IMR-90 (cell line): Measurements from ENCODE around the gene DNAI2. TPM values are rescaled to one million over a fixed set of nuclear protein-coding genes. Genes with fewer than 3 reads are reported as not detected.

ENCODE experiments used
- ATAC-seq: fragments of 200-7000 bp; cut with Tn5 transposase; 2 replicates; pipeline ENCODE4 v1.9.1; 2020; ENCODE audit warnings: low read depth, mild to moderate bottlenecking, moderate library complexity
- BruUV-seq: library from RNA; stranded (reverse); fragments of 400-500 nt; replicated peaks from 2 replicates; lab custom pipeline; 2021; lab: Mats Ljungman, UMichigan
- CTCF ChIA-PET: fragments of 300-600 bp; formaldehyde crosslinking; extraction: SDS; loops from one replicate; lab custom pipeline; 2021; ENCODE audit warnings: antibody characterized with exemption; lab: Yijun Ruan, JAX
- POLR2A ChIA-PET: fragments of 300-600 bp; sonication (Branson Sonifier 250); formaldehyde crosslinking; loops from one replicate; lab custom pipeline; 2022; ENCODE audit warnings: antibody characterized with exemption; ENCODE audit not compliant: unreplicated experiment; lab: Charles Lee
- DNase-seq: peaks from one replicate; pipeline ENCODE4 v3.0.0; 2013
- H2AFZ ChIP-seq: replicated peaks from 2 replicates; pipeline ENCODE3; 2013; ENCODE audit warnings: low read length, mild to moderate bottlenecking; ENCODE audit not compliant: poor library complexity
- H2AK5ac ChIP-seq: 2 replicates; pipeline ENCODE4 v1.6.1; 2013; ENCODE audit warnings: low read depth, low read length, inconsistent platforms
- H2AK9ac ChIP-seq: replicated peaks from 2 replicates; pipeline ENCODE3; 2013; ENCODE audit warnings: mild to moderate bottlenecking, low read depth, low read length, moderate library complexity; ENCODE audit not compliant: poor library complexity
- H2BK120ac ChIP-seq: 2 replicates; pipeline ENCODE4 v1.6.1; 2013; ENCODE audit warnings: low read depth, low read length, inconsistent platforms
- H2BK15ac ChIP-seq: 3 replicates; pipeline ENCODE4 v1.6.1; 2013; ENCODE audit warnings: low read depth, low read length, inconsistent platforms
- H2BK20ac ChIP-seq: 2 replicates; pipeline ENCODE4 v1.6.1; 2013; ENCODE audit warnings: low read depth, mild to moderate bottlenecking, inconsistent platforms, low read length, moderate library complexity
- H2BK5ac ChIP-seq: 2 replicates; pipeline ENCODE4 v1.6.1; 2013; ENCODE audit warnings: mild to moderate bottlenecking, low read depth, low read length, inconsistent platforms; ENCODE audit not compliant: poor library complexity, severe bottlenecking
- H3K14ac ChIP-seq: replicated peaks from 2 replicates; pipeline ENCODE4 v1.6.1; 2013; ENCODE audit warnings: low read depth, low read length, inconsistent platforms
- H3K18ac ChIP-seq: 2 replicates; pipeline ENCODE4 v1.6.1; 2013; ENCODE audit warnings: low read depth, low read length, control low read depth
- H3K23ac ChIP-seq: 2 replicates; pipeline ENCODE4 v1.6.1; 2013; ENCODE audit warnings: low read depth, low read length, inconsistent platforms
- H3K27ac ChIP-seq: 2 replicates; pipeline ENCODE4 v1.5.1; 2013; ENCODE audit warnings: mild to moderate bottlenecking, control low read depth, low read length; ENCODE audit not compliant: insufficient read depth
- H3K27me3 ChIP-seq: 2 replicates; pipeline ENCODE4 v1.6.1; 2013; ENCODE audit warnings: low read length; ENCODE audit not compliant: control insufficient read depth, insufficient read depth
- H3K36me3 ChIP-seq: 2 replicates; pipeline ENCODE4 v1.6.1; 2013; ENCODE audit warnings: low read length, mixed read lengths; ENCODE audit not compliant: control insufficient read depth, insufficient read depth
- H3K4ac ChIP-seq: 2 replicates; pipeline ENCODE4 v1.6.1; 2013; ENCODE audit warnings: low read depth, low read length, inconsistent platforms
- H3K4me1 ChIP-seq: 2 replicates; pipeline ENCODE4 v1.6.1; 2013; ENCODE audit warnings: low read length, mixed read lengths; ENCODE audit not compliant: control insufficient read depth, insufficient read depth
- H3K4me2 ChIP-seq: 2 replicates; pipeline ENCODE4 v1.6.1; 2013; ENCODE audit warnings: low read depth, mild to moderate bottlenecking, control low read depth, low read length, moderate library complexity
- H3K4me3 ChIP-seq: 2 replicates; pipeline ENCODE4 v1.5.1; 2013; ENCODE audit warnings: low read depth, mild to moderate bottlenecking, control low read depth, low read length, moderate library complexity; ENCODE audit not compliant: insufficient read depth
- H3K56ac ChIP-seq: 2 replicates; pipeline ENCODE4 v1.6.1; 2013; ENCODE audit warnings: low read length, inconsistent platforms; ENCODE audit not compliant: insufficient read depth; ENCODE audit errors: extremely low read depth
- H3K79me1 ChIP-seq, 2 experiments: 2 replicates each; pipeline ENCODE4 v1.6.1; 2013; ENCODE audit warnings: low read length in 2 of 2, inconsistent platforms in 1 of 2, low read depth in 1 of 2
- H3K9ac ChIP-seq: 2 replicates; pipeline ENCODE4 v1.6.1; 2013; ENCODE audit warnings: low read depth, low read length, control low read depth
- H3K9me1 ChIP-seq: 2 replicates; pipeline ENCODE4 v1.6.1; 2013; ENCODE audit warnings: low read length, inconsistent platforms; ENCODE audit not compliant: insufficient read depth
- H3K9me3 ChIP-seq: 2 replicates; pipeline ENCODE4 v1.6.1; 2013; ENCODE audit warnings: low read length; ENCODE audit not compliant: control insufficient read depth, insufficient read depth
- H4K20me1 ChIP-seq: 2 replicates; pipeline ENCODE4 v1.6.1; 2013; ENCODE audit warnings: low read length, inconsistent platforms; ENCODE audit not compliant: insufficient read depth
- H4K5ac ChIP-seq: 2 replicates; pipeline ENCODE4 v1.6.1; 2013; ENCODE audit warnings: mild to moderate bottlenecking, low read depth, low read length, control low read depth
- H4K8ac ChIP-seq, 2 experiments: 2 replicates each; pipeline ENCODE4 v1.6.1; 2013; ENCODE audit warnings: low read depth in 2 of 2, low read length in 2 of 2, control low read depth in 1 of 2, inconsistent platforms in 1 of 2
- H4K91ac ChIP-seq: 2 replicates; pipeline ENCODE4 v1.6.1; 2013; ENCODE audit warnings: low read depth, low read length, inconsistent platforms; ENCODE audit not compliant: insufficient read depth
- CHD1 ChIP-seq: IDR thresholded peaks from 2 replicates; pipeline ENCODE4 v1.6.1; 2012; ENCODE audit warnings: low read depth, low read length, improper control_type of control experiment
- CTCF ChIP-seq: conservative IDR thresholded peaks from 2 replicates; pipeline ENCODE4 v1.5.1; 2012; ENCODE audit warnings: mild to moderate bottlenecking, low read depth, low read length, improper control_type of control experiment
- WGBS, 2 experiments: methylation state at CpG; one replicate each; pipeline versions ENCODE4 v1.1.5 to v1.1.7; 2013; ENCODE audit warnings: missing lambda C conversion rate in 2 of 2; ENCODE audit not compliant: insufficient read length in 1 of 2; ENCODE audit errors: extremely low coverage in 2 of 2; 5-methylcytosine and 5-hydroxymethylcytosine counted together
- dilution Hi-C: fragments of 300-500 bp; cut with HindIII; formaldehyde crosslinking; loops from one replicate; pipeline ENCODE4 v1.14.3; 2018; ENCODE audit warnings: low sequenced_read_pairs; ENCODE audit not compliant: unreplicated experiment
- in situ Hi-C: fragments of 300-500 bp; cut with MboI; formaldehyde crosslinking; loops from 3 replicates; pipeline ENCODE4 v1.14.3; 2019; ENCODE audit warnings: low sequenced_read_pairs, inconsistent platforms, mixed read lengths
- intact Hi-C: fragments of 100-400 bp; cut with micrococcal nuclease; formaldehyde crosslinking; loops from 2 replicates; pipeline ENCODE4 v1.10.0; 2022
- polyA plus RNA-seq, 3 experiments: library from polyadenylated mRNA; depleted of rRNA; stranded (reverse); fragments of >200 nt; gene quantifications; 2 replicates each; pipeline ENCODE4 v1.2.3, GENCODE V29; 2012; ENCODE audit warnings: low replicate concordance in 1 of 3
- total RNA-seq: library from RNA; depleted of rRNA; stranded (reverse); fragments of >200 nt; gene quantifications from 2 replicates; pipeline ENCODE4 v1.2.3, GENCODE V29; 2012

DNAI2 gene
- total and polyA plus RNA-seq, 2 of the 4 experiments (the other 2 are of a cell fraction) = not detected

GRCh38 chr17:74330446-74330845 lies 56.4 kb downstream of the DNAI2 start:
- H2BK20ac ChIP-seq = no peak overlapping the region
- in situ Hi-C loops = no loop called here
- no peak overlapping the region for H3K18ac ChIP-seq
- dilution Hi-C loops = no loop called here
- H4K20me1 ChIP-seq = no peaks in the 10 kb centered on the region
- CTCF ChIA-PET = no interaction called here
- no peak overlapping the region for H3K9ac ChIP-seq
- no peaks in the 10 kb centered on the region for H3K79me1 ChIP-seq
- ATAC-seq (no peak), DNase-seq (no peak)
- no peaks in the 10 kb centered on the region for H3K9me3 ChIP-seq
- H3K9me1 ChIP-seq = no peaks in the 10 kb centered on the region
- H3K4me1 ChIP-seq = no peaks in the 10 kb centered on the region
- BruUV-seq = no TSS peak
- no peak overlapping the region for H4K8ac ChIP-seq
- H2AFZ ChIP-seq = no peak overlapping the region
- intact Hi-C loops = no loop called here
- H2AK9ac ChIP-seq = no peak overlapping the region
- TF ChIP-seq CTCF (no peak), CHD1 (no peak)
- no peak overlapping the region for H4K5ac ChIP-seq
- no peak overlapping the region for H4K91ac ChIP-seq
- no peak overlapping the region for H3K14ac ChIP-seq
- no peak overlapping the region for H3K27ac ChIP-seq
- no peak overlapping the region for H3K4me3 ChIP-seq
- peaks cover 6% of the 10 kb centered on the region for H3K27me3 ChIP-seq
- no peak overlapping the region for H2BK120ac ChIP-seq
- no peak overlapping the region for H3K4ac ChIP-seq
- H3K36me3 ChIP-seq = no peaks in the 10 kb centered on the region
- H3K23ac ChIP-seq = no peak overlapping the region
- H2AK5ac ChIP-seq = no peak overlapping the region
- H2BK15ac ChIP-seq = no peak overlapping the region
- POLR2A ChIA-PET = no interaction called here
- 25% methylated on average over 4 of the region's 8 CpGs; no CpG with 5 or more reads in 1 of the 2 experiments for WGBS, 2 experiments
- no peak overlapping the region for H2BK5ac ChIP-seq
- H3K4me2 ChIP-seq = no peak overlapping the region
- H3K56ac ChIP-seq = no peak overlapping the region
